Activated CD4-positive, CD25-positive, alpha-beta regulatory T cell treated with anti-CD3 and anti-CD28 coated beads, Interleukin-2, amount 50 U/mL, for 16 hours (primary cell): Measurements from ENCODE around the gene SHBG.
A peak's percentile ranks its signal among the peaks of the same experiment; 100 is the strongest.
"Not testable (repeated sequence)": the region's sequence is repeated elsewhere in the genome, so short reads cannot be mapped to it uniquely, and the experiment has no call there.

Source experiments
- DNase-seq: peaks from one replicate; pipeline ENCODE4 v3.0.0-alpha.2; 2020; ENCODE audit warnings: low read depth, low spot score

The SHBG gene

DNA sequence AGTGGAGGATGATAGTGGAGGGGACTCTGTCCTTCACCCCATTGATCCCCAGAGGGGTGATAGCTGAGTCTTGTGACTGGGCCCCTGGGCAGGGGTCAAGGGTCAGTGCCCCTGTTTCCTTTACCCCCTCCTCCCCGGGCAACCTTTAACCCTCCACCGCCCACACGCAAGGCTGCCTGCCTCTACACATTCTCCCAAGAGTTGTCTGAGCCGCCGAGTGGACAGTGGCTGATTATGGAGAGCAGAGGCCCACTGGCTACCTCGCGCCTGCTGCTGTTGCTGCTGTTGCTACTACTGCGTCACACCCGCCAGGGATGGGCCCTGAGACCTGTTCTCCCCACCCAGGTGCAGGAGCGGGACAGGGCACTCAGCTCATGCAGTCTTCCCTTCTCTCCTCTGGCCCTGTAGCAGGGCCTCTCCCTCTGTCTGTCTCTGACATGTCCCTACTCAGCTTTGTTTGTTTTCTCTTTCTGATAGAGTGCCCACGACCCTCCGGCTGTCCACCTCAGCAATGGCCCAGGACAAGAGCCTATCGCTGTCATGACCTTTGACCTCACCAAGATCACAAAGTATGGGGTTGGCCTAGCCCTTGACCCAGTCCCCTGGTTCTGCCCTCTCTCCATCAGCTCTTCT, at the start of gene SHBG:
SHBG (plus strand) TSS at position 197 of the 633 bp plus-strand sequence; CDS start at position 235, 38 bp downstream.
- no peak for DNase-seq

- no peak for DNase-seq
Observed at GRCh38 chr17:7580604-7581575, 49.0 kb upstream of the SHBG start.

DNA sequence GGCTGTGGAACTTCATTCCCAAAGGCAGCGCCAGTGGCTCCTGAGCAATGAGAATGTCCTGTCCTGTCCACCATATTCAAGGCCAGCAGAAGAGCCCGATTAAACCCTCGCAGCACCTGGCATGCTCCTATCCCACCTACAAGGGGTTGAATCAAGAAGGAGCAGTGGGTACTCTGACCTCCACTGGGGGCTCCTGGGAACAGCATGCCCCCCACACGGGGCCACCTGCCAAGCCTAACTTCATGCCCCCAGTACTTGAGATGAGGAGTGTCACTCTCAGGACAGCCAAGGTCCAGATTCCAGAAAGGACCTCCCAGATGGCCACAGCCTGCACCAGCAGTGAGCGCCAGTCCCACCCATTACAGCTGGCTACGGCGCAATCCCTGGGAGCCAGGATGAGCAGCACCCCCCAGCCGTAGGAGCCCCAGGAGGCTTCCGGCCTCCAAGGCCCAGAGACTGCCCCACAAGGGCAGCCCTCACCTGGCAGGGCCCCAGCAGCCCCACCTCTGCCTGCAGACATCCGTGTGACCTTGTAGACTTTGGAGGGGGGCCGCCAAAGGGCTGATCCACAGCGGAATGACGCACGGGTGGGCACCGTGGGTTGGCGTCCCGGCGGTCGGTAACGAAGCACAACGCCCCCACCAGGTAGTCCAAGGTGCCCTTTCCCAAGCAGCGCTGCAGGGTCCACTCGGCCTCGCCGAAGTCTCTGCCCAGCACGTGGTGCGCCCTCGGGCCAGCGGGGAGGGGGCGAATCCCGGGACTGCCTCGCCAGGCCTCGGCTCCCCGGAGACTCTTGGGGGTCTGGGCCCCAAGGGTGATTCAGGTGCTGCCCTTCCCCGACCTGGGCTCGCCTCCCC, 47.3 kb upstream of the SHBG start:
- DNase-seq = no peak

DNA sequence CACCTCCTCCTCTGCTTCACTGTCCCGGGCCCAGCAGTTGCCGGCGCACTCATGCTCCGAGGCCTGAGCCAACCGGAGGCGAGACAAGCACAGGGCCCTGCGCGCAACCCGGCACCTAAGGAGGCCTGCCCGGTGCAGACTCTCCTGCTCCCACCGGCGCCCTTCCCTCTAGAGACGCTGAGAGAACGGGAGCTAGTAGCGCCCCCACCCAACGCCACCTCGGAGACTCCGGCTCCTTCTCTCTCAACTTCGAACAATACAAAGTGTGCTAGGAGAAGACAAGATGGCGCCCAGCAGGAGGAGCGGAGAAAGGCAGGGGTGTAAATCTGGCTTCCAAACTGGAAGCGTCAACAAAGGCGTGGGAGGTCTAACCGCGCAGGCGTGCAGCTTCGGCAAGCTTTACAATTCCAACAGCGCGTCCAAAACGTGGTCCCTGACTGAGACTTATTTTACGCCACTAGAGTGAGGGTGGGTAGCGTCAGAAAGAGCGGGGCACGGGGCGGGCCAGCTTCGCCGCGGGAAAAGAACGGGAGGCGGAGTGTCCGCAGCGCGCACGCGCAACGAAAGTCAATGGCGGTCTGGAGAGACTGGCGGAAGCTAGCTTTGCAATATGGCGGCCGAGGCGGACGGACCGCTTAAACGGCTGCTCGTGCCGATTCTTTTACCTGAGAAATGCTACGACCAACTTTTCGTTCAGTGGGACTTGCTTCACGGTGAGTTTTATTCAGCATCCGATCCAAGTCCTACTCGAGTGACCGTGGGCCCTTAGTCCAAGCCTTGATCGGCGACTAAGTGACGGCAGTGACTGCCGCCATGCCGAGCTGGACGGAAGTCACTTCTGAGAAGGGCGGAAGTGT, 46.5 kb upstream of the SHBG start, which contains the start of gene MPDU1:
MPDU1 (plus strand) TSS at position 600 of the 857 bp plus-strand sequence; CDS start at position 611, 11 bp downstream.
- DNase-seq = peak; percentile 87

- no peak for DNase-seq
Observed at GRCh38 chr17:7586673-7587419, 43.1 kb upstream of the SHBG start.

DNA sequence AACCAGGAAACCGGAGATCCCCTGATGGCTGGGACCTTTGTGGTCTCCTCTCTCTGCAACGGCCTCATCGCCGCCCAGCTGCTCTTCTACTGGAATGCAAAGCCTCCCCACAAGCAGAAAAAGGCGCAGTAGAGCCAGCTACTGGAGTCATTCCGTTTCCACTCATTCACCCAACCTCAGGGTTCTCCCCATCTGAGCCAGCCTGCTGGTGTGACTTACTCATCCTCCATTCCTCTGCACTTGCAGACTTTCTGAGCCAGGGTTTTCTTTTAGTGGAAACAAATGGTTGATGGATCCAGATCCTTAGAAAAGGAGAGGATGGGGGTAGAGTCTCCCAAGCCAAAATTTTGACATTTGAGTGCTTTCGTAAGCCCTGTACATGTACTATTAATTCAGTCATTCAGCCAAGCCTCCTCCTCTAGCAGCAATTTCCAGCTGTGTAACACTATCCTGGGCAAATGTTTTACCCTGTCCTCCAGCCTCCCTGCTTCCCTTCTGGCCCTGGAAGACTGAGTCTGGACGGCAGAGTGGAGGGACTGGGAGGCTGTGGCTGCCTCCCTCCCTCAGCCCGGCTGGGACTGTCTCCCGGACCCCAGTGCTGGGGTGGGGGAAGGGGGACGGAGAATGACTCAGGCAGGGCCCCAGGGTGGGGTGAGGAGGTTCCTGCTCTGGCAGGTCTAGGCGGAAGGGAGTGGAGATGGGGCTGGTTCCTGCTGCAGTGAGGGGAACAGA, 42.3 kb upstream of the SHBG start:
- no peak for DNase-seq

DNA sequence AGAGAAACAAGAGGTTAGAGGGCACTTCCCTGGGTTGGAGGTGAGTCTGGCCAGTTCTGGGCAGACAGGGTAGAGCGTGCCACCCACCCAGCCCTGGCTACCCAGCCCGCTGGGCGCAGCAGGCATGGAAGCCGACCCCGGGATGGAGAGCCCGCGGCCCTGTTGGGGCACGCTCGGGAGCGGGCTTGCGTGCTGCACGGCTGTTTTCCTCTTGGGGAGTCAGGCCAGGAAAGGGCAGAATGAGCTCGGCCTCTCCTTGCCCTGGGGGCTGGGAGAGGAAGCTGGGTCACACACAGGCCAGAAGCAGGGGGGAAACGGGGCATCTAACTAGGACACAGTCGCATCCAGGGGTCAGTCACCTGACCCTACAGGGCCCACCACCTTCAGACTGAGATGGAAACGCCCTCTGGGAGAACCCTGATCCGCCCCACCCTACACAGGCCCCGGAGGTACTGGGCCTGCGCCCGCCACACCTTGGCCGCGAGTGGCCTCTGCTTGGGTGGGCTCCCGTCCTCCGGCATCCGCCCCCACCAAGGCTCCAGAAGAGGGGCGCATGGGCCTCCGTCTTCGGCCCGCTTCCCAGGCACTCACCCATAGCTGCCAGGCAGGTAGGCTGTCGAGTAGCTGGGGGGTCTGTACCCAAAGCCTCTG, 41.3 kb upstream of the SHBG start:
- no peak for DNase-seq

- no peak for DNase-seq
Observed at GRCh38 chr17:7589204-7589868, 40.6 kb upstream of the SHBG start.

DNA sequence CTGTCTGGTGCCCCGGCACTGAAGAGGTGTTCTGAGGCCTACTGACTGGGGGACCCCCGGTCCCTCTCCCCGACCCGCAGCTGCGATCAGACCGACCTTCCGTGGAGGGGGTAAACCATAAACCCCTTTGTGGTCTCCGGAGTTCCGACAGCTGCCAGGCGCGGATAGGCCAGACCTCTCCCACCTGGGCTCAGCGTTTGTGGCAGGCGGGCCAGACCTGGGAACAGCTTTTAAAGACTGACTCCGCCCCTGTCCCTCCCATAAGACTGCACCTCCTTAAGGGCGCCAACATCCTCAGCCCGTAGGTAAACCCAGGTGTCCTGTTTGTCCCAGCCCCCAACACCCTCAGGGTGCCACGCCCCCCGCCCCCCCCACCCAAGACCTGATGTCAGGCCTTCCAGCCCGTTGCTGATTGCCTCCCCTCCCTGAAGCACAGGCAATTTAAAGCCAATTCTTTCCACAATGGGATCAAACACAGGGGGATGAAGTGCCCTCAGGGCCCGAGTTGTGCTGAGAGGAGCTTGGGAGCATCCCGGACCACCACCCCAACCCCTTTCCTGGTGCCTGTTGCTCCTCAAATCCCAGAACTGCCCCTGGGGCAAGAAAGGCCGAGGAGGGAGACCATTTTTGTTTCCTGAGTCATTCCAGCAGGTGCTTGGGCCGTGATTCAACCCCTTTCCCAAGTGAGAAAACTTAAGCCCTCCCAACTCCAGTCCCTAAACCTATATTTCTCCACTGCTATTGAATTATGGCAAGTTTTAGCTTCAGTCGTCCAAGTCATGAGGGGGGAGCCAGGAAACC, 39.8 kb upstream of the SHBG start, which contains the start of gene SOX15:
SOX15 (minus strand) TSS at position 204 of the 801 bp plus-strand sequence. CDS start 418 bp downstream, outside the sequence.
- no peak for DNase-seq

DNA sequence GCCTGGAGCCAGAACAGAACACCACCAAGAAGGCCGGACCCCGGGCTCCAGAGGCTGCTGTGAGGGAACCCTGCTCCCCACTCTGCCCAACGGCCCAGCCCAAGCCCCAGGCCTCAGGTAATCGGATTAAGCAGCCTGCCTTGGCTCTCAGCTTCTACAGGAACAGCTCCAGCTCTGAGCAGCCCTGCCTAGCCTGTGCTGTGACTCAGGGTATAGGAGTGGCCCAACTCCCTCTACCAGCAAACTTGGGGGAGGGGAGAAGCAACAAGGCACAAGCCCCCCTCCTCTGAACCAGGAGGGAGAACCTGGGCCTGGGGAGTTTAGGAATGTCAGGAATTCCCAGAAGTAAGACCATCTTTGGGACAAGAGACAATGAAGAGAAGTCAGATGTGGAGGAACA, 39.2 kb upstream of the SHBG start:
- DNase-seq = no peak

- no peak for DNase-seq
Observed at GRCh38 chr17:7591596-7591995, 38.3 kb upstream of the SHBG start.

- DNase-seq = no peak
Observed at GRCh38 chr17:7592422-7593021, 37.4 kb upstream of the SHBG start.

DNA sequence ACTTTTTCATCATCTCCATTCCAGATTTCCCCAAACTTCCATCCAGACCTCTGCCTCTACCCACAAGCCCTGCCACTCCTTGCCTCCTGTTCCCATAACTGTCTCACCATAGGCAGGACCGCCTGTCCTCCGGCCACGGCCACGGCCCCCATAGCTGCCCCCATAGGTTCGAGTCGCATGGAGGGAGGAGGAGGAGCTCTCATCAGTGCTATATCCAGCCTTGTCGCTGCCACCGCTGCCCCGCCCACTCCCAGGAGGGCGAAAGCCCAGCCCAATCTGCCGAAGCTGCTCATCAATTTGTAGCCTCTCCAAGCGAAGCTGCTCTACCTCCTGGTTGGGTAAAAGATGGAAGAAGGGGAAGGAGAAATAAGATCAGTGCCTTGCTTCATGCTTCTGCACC, 36.6 kb upstream of the SHBG start:
- no peak for DNase-seq

DNA sequence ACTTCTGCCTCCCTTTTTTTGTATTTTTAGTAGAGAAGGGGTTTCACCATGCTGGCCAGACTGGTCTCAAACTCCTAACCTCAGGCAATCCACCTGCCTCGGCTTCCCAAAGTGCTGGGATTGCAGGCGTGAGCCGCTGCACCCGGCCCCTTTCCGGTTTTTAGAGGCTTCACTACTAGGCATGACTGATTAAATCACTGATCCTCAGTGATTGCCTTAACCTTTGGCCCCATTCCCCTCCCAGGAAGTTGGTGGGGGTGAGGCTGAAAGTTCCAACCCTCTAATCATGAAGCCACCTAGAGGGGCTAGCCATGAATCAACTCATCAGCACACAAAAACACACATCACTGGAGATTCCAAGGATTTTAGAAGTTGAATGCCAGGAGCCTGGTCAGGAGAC, 32.4 kb upstream of the SHBG start:
- DNase-seq = not testable (repeated sequence)

- no peak for DNase-seq
Observed at GRCh38 chr17:7606280-7606679, 23.7 kb upstream of the SHBG start.

DNA sequence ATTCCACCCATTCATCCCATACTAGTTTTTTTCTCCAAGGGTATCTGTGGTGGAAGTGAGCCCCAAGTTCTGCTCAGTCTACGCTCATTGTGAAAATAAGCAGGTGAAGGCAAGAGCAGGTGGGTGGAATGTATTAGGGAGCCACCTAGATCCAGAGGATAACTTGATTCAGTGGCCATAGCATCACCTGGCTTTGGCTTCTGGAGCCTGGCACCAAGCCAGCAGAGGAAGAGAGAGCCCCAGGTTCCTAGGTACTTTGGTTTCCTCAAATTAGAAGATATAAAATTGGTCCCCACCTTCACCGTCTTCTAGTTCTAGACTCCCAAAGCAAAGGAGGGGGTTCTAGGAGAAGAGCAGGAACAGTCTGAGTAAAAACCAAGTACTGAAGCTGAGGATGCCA, 19.3 kb upstream of the SHBG start:
- DNase-seq = no peak
